Endothelial cell of umbilical vein (primary cell): ENCODE data around the gene KLLN. TPM values are rescaled to one million over a fixed set of nuclear protein-coding genes. Genes with fewer than 3 reads are reported as not detected.

Experiments
- BruUV-seq: library from RNA; stranded (reverse); fragments of 400-500 nt; replicated peaks from 2 replicates; lab custom pipeline; 2021; lab: Mats Ljungman, UMichigan
- CTCF ChIA-PET: fragments of 300-600, 350-600 bp; sonication (Branson Sonifier 250); formaldehyde crosslinking; loops from one replicate; lab custom pipeline; 2021; ENCODE audit warnings: antibody characterized with exemption, inconsistent platforms; lab: Charles Lee
- POLR2A ChIA-PET: fragments of 300-600, 350-600 bp; sonication (Branson Sonifier 250); formaldehyde crosslinking; loops from one replicate; lab custom pipeline; 2021; ENCODE audit warnings: antibody characterized with exemption, inconsistent platforms; lab: Charles Lee
- DNase-seq: peaks from one replicate; pipeline ENCODE4 v3.0.0-alpha.2; 2011; ENCODE audit warnings: low read depth, low spot score
- FAIRE-seq: peaks from 2 replicates; lab custom pipeline; 2011; peaks lifted over from hg19 to GRCh38; lab: Jason Lieb, UNC
- H2AFZ ChIP-seq: 2 replicates; pipeline ENCODE4 v1.6.0; 2012; ENCODE audit warnings: low read depth, low read length, control low read depth, inconsistent platforms
- H3K27ac ChIP-seq: 2 replicates; pipeline ENCODE4 v1.5.1; 2011; ENCODE audit warnings: low read depth, mild to moderate bottlenecking, control low read depth, low read length, moderate library complexity; ENCODE audit not compliant: insufficient read depth
- H3K27me3 ChIP-seq, 2 experiments: 2 replicates each; pipeline versions ENCODE4 v1.6.0 to v1.6.1; 2011; ENCODE audit warnings: low read length in 2 of 2, mixed read lengths in 1 of 2; ENCODE audit not compliant: control insufficient read depth in 2 of 2, insufficient read depth in 2 of 2
- H3K36me3 ChIP-seq, 2 experiments: 2 replicates in 1 of 2; 3 replicates in 1 of 2; pipeline ENCODE4 v1.5.1; 2011; ENCODE audit warnings: low read length in 2 of 2, mild to moderate bottlenecking in 1 of 2, moderate library complexity in 1 of 2; ENCODE audit not compliant: control insufficient read depth in 2 of 2, insufficient read depth in 2 of 2; ENCODE audit errors: extremely low read depth in 1 of 2
- H3K4me1 ChIP-seq: 3 replicates; pipeline ENCODE4 v1.5.1; 2011; ENCODE audit warnings: mild to moderate bottlenecking, low read length; ENCODE audit not compliant: control insufficient read depth, insufficient read depth; ENCODE audit errors: extremely low read depth
- H3K4me2 ChIP-seq: 2 replicates; pipeline ENCODE4 v1.6.1; 2011; ENCODE audit warnings: low read length, control low read depth, mixed read lengths; ENCODE audit not compliant: insufficient read depth
- H3K4me3 ChIP-seq, 3 experiments: fragments of 200-600 bp in 1 of 3; sonication (generic), shearing (Covaris generic) in 1 of 3; replicated peaks in 1 of 3; 2 replicates each; pipeline ENCODE4 v1.5.1; 2011 to 2016; ENCODE audit warnings: control low read depth in 3 of 3, low read length in 3 of 3, mild to moderate bottlenecking in 2 of 3, inconsistent platforms in 1 of 3, low read depth in 1 of 3, moderate library complexity in 1 of 3; ENCODE audit not compliant: insufficient read depth in 1 of 3
- H3K79me2 ChIP-seq: 2 replicates; pipeline ENCODE4 v1.6.0; 2012; ENCODE audit warnings: low read length, inconsistent platforms; ENCODE audit not compliant: control insufficient read depth, insufficient read depth
- H3K9ac ChIP-seq: replicated peaks from 2 replicates; pipeline ENCODE3; 2011; ENCODE audit warnings: low read length, control low read depth; ENCODE audit not compliant: insufficient read depth; ENCODE audit errors: extremely low read depth
- H3K9me1 ChIP-seq: replicated peaks from 3 replicates; pipeline ENCODE4 v1.6.0; 2011; ENCODE audit warnings: mild to moderate bottlenecking, low read length; ENCODE audit not compliant: control insufficient read depth, insufficient read depth; ENCODE audit errors: extremely low read depth
- H3K9me3 ChIP-seq: replicated peaks from 2 replicates; pipeline ENCODE4 v1.5.1; 2012; ENCODE audit warnings: low read length, inconsistent platforms; ENCODE audit not compliant: control insufficient read depth, insufficient read depth
- H4K20me1 ChIP-seq: replicated peaks from 2 replicates; pipeline ENCODE3; 2011; ENCODE audit warnings: mild to moderate bottlenecking, low read length; ENCODE audit not compliant: control insufficient read depth, insufficient read depth; ENCODE audit errors: extremely low read depth
- EZH2 ChIP-seq: IDR thresholded peaks from 2 replicates; pipeline ENCODE4 v1.6.1; 2012; ENCODE audit warnings: borderline replicate concordance, low read depth, mild to moderate bottlenecking, moderate library complexity, low read length, inconsistent platforms; ENCODE audit not compliant: severe bottlenecking
- FOS ChIP-seq: IDR thresholded peaks from 2 replicates; pipeline ENCODE4 v1.6.1; 2011; ENCODE audit warnings: mild to moderate bottlenecking, low read length, moderate library complexity, borderline replicate concordance; ENCODE audit not compliant: insufficient read depth
- GATA2 ChIP-seq: IDR thresholded peaks from 2 replicates; pipeline ENCODE4 v1.7.0; 2011; ENCODE audit warnings: low read depth, mild to moderate bottlenecking, moderate library complexity, mixed read lengths, low read length; ENCODE audit not compliant: insufficient read length, insufficient read depth
- JUN ChIP-seq: IDR thresholded peaks from 2 replicates; pipeline ENCODE4 v1.6.1; 2011; ENCODE audit warnings: borderline replicate concordance, low read depth; ENCODE audit not compliant: insufficient read length, insufficient read depth
- MYC ChIP-seq: IDR thresholded peaks from one replicate; pipeline ENCODE4 v1.6.1; 2011; ENCODE audit warnings: mild to moderate bottlenecking, low read depth, low read length
- POLR2A ChIP-seq: IDR thresholded peaks from 2 replicates; pipeline ENCODE4 v1.6.1; 2012; ENCODE audit warnings: low read depth, mild to moderate bottlenecking, control low read depth, low read length
- POLR2AphosphoS5 ChIP-seq: IDR thresholded peaks from 2 replicates; pipeline ENCODE4 v1.6.1; 2012; ENCODE audit warnings: low read depth, mild to moderate bottlenecking, control low read depth, low read length, moderate library complexity; ENCODE audit not compliant: insufficient read depth
- dilution Hi-C: fragments of 300-500 bp; cut with MboI; formaldehyde crosslinking; loops from one replicate; pipeline ENCODE4 v1.15.0; 2019; ENCODE audit warnings: low sequenced_read_pairs; ENCODE audit not compliant: extremely low pct_ligation_motif_present
- intact Hi-C: fragments of 100-400 bp; cut with micrococcal nuclease; formaldehyde crosslinking; loops from one replicate; pipeline ENCODE4 v1.10.0; 2022
- polyA plus RNA-seq, 4 experiments: library from polyadenylated mRNA; depleted of rRNA in 3 of 4; stranded (reverse) in 3 of 4; unstranded in 1 of 4; fragments of >200 nt; gene quantifications; 2 replicates each; pipeline versions ENCODE4 v1.2.1 to v1.2.3, GENCODE V29; 2011 to 2012; ENCODE audit warnings: missing spikeins in 1 of 4
- total RNA-seq: library from RNA; stranded (reverse); gene quantifications from 2 replicates; pipeline ENCODE4 v1.2.3, GENCODE V29; 2021
- TF ChIP-seq, protein P1 (sequence below), 2 donors: IDR thresholded peaks; 1 replicate in 1 of 2; 2 replicates in 1 of 2; pipeline ENCODE4 v1.5.1; 2011; ENCODE audit warnings: low read length in 2 of 2, mild to moderate bottlenecking in 2 of 2, moderate library complexity in 2 of 2, control low read depth in 1 of 2, inconsistent platforms in 1 of 2, low read depth in 1 of 2; ENCODE audit not compliant: insufficient read depth in 1 of 2; ENCODE audit errors: extremely low read depth in 1 of 2
- TF ChIP-seq, protein P2 (sequence below): IDR thresholded peaks from 2 replicates; pipeline ENCODE4 v1.6.1; 2011; ENCODE audit not compliant: insufficient read depth, insufficient read length

The KLLN gene
- total and polyA plus RNA-seq, 2 donors (not counting 3 experiments of a cell fraction or from before 2014, with no cell fraction given), result 0.14 to 0.31 TPM

GRCh38 chr10:87836098-87836497, 27.2 kb downstream of the KLLN start:
- FAIRE-seq (no peak), DNase-seq (no peak)
- Histone ChIP-seq H2AFZ (no peak overlapping the region), H3K4me2 (no peak overlapping the region), H3K9me1 (no peaks in the 10 kb centered on the region), H3K36me3 (no peaks in the 10 kb centered on the region), H3K9ac (no peak overlapping the region), H3K9me3 (no peaks in the 10 kb centered on the region), H3K79me2 (no peaks in the 10 kb centered on the region), H3K4me1 (no peaks in the 10 kb centered on the region), H3K4me3 (no peak overlapping the region), H3K27me3 (no peaks in the 10 kb centered on the region), H4K20me1 (no peaks in the 10 kb centered on the region), H3K27ac (no peak overlapping the region)
- ChIA-PET CTCF (no interaction called here), POLR2A (no interaction called here)
- dilution Hi-C loops, result no loop called here
- BruUV-seq, result no TSS peak
- intact Hi-C loops, result no loop called here
- no peak for TF ChIP-seq POLR2AphosphoS5

- CTCF ChIA-PET, result no interaction called here
- Histone ChIP-seq H2AFZ (no peak overlapping the region), H3K9me1 (no peaks in the 10 kb centered on the region), H3K27me3 (no peaks in the 10 kb centered on the region), H3K27ac (no peak overlapping the region), H4K20me1 (no peaks in the 10 kb centered on the region), H3K4me3 (no peak overlapping the region), H3K4me2 (no peak overlapping the region), H3K9me3 (no peaks in the 10 kb centered on the region), H3K36me3 (no peaks in the 10 kb centered on the region), H3K79me2 (no peaks in the 10 kb centered on the region), H3K9ac (no peak overlapping the region), H3K4me1 (no peaks in the 10 kb centered on the region)
- POLR2A ChIA-PET, result no interaction called here
- dilution Hi-C loops, result no loop called here
- TF ChIP-seq JUN (no peak), POLR2A (no peak), GATA2 (no peak), FOS (no peak), POLR2AphosphoS5 (no peak), MYC (no peak), EZH2 (no peak)
- TF ChIP-seq, protein P1, sequence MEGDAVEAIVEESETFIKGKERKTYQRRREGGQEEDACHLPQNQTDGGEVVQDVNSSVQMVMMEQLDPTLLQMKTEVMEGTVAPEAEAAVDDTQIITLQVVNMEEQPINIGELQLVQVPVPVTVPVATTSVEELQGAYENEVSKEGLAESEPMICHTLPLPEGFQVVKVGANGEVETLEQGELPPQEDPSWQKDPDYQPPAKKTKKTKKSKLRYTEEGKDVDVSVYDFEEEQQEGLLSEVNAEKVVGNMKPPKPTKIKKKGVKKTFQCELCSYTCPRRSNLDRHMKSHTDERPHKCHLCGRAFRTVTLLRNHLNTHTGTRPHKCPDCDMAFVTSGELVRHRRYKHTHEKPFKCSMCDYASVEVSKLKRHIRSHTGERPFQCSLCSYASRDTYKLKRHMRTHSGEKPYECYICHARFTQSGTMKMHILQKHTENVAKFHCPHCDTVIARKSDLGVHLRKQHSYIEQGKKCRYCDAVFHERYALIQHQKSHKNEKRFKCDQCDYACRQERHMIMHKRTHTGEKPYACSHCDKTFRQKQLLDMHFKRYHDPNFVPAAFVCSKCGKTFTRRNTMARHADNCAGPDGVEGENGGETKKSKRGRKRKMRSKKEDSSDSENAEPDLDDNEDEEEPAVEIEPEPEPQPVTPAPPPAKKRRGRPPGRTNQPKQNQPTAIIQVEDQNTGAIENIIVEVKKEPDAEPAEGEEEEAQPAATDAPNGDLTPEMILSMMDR (IDR thresholded peaks at IDR 0.05; ENCODE audit: extremely low read depth in 1 of 2, insufficient read depth in 1 of 2, low read depth in 1 of 2, low read length in 2 of 2), result no peak
- TF ChIP-seq, protein P2, sequence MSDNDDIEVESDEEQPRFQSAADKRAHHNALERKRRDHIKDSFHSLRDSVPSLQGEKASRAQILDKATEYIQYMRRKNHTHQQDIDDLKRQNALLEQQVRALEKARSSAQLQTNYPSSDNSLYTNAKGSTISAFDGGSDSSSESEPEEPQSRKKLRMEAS, result no peak
- intact Hi-C loops, result no loop called here
- BruUV-seq, result no TSS peak
- FAIRE-seq, result no peak
- DNase-seq, result no peak
Observed at GRCh38 chr10:87829986-87830729, 33.2 kb downstream of the KLLN start.
